G401.6 (cell line): ENCODE data around the gene GLIPR1.
"Not testable (repeated sequence)": the region's sequence is repeated elsewhere in the genome, so short reads cannot be mapped to it uniquely, and the experiment has no call there.

Experiments
- FAIRE-seq: peaks from 2 replicates; lab custom pipeline; 2012; peaks lifted over from hg19 to GRCh38; lab: Jason Lieb, UNC

Gene GLIPR1

DNA sequence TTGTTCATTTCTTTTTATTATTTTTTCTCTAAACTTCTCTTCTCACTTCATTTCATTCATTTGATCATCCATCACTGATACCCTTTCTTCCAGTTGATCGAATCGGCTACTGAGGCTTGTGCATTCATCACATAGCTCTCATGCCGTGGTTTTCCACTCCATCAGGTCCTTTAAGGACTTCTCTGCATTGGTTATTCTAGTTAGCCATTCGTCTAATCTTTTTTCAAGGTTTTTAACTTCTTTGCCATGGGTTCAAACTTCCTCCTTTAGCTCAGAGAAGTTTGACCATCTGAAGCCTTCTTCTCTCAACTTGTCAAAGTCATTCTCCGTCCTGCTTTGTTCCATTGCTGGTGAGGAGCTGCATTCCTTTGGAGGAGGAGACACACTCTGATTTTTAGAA is 41.6 kb downstream of the GLIPR1 start:
- FAIRE-seq: not testable (repeated sequence)

DNA sequence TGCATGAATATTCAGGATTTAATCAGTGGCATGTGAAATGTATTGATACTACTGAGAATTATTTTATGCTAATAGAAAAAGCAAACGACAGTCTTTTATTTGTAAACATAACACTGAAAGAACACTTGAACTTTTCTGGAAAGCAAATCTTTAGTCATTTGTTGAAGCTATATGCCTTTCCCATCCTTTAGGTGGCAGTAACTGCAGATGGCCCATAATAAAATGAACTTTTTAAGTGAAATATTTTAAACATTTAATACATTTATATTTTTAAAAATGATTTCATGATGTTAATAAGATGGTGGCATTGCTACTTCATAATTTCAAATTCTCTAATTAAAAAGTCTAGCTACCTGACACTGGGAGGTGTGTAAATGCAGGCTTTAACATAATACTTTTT is 44.7 kb downstream of the GLIPR1 start:
- FAIRE-seq: peak; percentile 67

DNA sequence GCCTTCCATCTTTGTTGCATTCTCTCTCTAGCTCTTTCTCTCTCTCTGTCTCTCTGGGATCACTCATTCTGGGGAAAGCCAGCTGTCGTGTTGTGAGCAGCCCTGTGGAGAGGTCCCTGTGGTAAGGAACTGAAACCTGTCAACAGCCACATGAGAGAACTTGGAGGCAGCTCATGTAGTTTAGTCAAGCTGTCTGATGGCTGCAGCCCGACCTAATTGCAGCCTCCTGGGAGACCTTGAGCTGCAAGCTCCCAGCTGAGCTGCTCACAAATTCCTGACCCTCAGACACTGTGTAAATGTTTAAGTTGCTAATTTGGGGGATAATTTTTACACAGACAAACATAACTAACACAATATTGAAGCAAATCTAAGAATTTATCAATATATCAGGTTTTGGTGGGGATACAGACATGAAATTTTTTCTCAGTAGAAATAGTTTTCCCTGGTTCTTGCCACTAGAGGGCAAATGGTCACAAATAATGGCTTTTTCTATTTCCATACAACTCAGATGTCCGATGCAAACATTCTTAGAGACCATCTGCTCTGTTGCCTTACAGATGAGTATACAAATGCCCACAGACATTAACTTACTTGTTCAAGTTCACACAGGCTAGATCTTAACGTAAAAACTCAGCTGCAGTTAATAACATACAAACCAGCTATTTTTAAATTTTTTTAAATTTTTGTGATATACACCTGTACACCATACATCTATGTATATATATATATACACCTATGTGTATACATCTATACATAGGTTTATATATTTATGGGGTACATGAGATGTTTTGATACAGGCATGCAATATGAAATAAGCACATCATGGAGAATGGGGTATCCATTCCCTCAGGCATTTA is 46.3 kb downstream of the GLIPR1 start:
- FAIRE-seq: peak; percentile 87

DNA sequence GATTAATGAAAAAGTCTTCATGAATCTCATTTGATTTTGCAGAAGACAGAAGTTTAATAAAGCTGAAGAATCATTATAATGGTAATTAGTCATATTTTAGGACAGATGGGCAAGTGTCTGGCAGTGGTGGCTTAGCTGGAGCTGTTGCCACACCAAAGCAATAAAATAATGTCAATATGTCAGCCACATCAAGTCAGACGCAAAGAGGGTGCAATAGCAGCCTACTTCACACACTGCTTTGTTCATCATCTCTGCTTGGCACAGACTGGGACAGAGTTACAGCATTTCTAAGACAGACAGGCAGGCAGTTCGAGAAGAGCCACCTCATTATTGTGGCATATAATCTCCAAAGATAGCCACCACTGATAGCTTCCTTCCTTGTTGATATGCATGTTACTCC is 47.7 kb downstream of the GLIPR1 start:
- FAIRE-seq: no peak

DNA sequence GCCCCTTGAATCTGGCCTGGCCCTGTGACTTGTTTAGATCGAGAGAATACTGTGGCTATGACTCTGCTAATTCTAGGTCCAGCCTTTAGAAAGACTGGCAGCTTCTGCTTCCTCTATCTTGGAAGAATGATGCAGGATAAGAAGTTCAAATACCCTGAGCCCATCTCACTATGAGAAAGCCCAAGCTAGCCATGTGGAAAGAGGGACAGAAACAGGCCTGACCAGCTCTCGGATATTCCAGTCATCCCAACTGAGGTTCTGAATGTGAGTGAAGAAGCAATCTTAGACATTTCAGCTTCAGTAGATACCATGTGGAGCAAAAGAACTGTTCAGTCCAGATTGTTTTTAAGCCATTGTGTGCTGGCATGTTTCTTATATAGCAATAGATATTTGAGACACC is 48.1 kb downstream of the GLIPR1 start:
- no peak for FAIRE-seq

DNA sequence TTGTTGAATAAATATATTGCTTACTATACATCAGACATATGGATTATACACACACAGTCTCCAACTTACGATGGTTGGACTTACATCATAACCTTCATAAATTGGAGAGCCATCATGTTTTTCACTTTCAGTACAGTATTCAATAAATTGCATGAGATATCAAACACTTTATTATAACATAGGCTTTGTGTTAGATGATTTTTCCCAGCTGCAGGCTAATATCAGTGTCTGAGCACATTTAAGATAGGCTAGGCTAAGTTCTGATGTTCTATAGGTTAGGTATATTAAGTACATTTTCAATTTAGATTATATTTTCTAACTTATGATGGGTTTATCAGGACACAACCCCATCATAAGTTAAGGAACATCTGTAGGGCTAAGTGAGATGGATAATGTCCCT is 48.8 kb downstream of the GLIPR1 start:
- no peak for FAIRE-seq

DNA sequence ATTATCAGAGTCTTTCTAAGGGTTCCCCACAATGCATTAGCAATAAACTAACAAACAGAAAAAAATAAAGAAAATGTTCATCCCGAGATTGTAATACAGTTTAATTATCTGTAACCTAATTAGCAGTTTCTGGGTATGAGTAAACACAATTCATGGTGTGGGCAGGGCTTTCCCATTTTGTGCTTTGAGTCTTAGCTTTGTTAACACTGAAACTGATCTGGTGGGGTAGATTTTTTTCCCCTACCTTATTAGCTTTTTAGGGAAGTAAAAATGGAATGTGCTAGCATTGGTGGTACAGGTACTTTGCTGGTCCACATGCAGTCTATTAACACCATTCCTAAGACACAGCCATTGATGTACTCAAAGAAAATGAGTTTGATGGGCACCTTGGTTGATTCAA is 49.3 kb downstream of the GLIPR1 start:
- FAIRE-seq: no peak

DNA sequence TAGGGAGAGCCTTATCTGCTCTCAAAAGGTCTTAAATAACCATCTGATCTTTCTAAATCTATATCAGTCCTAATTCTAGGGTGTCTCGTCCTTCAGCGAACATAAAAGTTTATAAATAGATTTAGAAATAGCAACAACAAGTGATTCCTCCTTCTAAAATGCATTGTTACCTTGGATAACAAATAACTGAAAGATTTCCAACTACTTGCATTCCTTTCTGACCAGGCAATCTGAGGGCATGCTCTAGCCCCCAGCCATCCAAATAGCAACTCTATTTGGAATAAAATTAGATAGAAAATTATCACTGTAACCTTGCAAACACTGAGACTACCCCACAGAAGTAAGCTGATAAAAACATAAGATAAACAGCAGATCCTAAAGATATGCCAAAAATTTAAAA is 52.7 kb downstream of the GLIPR1 start:
- no peak for FAIRE-seq

DNA sequence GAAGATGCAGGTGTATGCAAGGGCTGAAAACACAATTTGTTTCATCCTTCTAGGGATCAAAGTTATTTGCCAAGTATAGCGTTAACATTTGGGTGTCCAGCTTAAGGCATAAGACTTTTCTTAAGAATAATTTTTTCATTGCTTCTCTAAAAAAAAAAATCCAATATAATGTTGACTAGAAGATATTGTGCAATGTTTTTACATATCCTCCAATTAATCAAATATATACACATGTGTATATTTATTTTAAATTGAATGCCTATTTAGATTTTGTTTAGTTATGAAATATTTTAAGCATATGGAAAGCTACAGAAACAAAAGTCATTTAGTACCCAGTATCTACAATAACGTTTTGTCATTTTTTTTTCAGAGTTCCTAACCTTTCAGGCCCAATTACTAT is 59.3 kb downstream of the GLIPR1 start:
- no peak for FAIRE-seq

DNA sequence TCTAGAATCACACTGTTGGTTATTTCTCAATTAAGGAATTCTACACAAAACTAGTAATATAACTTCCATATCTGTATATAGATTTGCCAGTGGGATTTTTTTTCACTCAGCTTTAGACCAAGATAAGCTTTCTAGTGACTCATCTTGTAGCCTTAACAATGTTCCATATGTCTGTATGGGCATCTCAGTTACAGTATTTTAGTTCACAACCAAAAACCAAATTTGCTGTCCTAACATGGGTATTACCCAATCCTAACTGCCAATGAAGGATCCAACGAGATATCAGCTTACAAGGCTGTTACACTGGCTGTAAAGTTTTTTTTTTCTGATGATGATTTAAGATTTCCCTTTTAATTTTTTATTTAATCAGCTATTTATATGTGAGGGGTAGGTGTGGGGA is 62.4 kb downstream of the GLIPR1 start:
- FAIRE-seq: no peak

DNA sequence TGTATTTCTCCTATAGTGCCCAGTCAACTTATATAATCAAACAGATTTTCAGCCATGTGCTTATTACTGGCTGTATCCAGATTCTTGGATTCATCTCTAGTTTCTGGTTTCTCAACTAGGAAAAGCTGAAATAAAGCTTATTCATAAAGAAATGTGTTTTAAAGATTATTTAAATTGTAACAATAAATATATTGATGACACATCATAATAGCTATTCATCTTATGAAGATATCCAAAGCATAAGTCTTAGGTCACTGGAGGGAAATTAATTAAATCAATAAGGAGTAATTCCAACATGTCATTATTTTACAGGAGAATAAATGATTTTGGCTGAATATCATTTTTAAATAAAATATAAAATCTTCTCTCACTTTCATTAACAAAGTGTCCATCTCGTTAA is 63.0 kb downstream of the GLIPR1 start:
- FAIRE-seq: no peak

DNA sequence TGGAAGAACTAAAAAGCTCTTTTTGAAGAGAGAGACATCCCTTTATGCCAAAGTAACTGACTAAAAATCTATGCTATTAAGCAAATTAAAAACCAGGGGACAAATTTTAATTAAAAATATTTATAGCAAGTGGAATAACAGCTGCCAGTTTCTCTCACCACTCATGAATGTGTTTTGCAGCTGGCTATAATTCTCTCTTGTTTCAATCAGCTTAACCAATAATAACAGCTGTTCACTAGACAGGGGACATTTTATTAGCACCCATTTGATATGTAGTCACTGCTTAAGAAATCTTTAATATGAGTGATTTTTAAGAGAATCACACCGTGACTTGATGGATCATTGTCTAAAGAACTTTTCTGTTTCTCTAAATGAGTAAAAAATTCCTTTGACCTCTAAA is 65.1 kb downstream of the GLIPR1 start:
- no peak for FAIRE-seq

DNA sequence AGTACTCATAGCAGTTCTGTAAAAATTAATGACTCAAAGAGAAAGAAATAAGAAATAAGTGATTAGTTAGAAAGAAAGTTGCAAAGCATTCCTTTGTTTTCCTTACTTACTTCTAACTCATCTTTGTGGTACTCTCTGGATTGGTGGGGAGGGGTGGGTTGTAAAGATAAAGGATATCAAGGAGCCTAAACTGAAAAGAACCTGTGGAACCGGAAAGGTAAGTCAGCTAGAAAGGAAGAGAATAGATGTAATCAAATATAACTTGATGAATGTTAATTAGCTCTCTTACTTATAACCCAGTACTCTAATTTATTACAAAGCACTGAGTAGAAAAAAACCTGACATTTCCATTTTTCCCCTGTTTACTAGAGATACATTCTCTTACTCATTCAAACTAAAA is 68.3 kb downstream of the GLIPR1 start:
- FAIRE-seq: no peak

DNA sequence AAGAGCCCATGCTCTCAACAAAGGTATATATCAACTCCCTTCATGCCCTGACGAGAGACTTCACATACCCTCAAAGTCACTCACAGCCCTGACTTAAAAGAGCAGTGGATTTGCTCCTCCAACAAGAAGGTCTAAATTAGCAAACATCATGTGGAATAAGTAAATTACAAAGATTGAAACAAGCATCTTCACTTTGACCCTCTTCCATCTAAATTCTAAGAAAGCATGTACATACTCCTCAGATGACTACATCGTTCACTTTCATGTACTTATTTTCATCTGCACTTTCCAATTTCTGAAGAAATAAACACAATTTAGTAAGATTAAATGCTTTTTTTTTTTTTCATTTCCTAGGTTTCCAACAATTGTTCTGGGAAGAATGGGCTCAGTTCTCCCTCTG is 69.4 kb downstream of the GLIPR1 start:
- FAIRE-seq: no peak

DNA sequence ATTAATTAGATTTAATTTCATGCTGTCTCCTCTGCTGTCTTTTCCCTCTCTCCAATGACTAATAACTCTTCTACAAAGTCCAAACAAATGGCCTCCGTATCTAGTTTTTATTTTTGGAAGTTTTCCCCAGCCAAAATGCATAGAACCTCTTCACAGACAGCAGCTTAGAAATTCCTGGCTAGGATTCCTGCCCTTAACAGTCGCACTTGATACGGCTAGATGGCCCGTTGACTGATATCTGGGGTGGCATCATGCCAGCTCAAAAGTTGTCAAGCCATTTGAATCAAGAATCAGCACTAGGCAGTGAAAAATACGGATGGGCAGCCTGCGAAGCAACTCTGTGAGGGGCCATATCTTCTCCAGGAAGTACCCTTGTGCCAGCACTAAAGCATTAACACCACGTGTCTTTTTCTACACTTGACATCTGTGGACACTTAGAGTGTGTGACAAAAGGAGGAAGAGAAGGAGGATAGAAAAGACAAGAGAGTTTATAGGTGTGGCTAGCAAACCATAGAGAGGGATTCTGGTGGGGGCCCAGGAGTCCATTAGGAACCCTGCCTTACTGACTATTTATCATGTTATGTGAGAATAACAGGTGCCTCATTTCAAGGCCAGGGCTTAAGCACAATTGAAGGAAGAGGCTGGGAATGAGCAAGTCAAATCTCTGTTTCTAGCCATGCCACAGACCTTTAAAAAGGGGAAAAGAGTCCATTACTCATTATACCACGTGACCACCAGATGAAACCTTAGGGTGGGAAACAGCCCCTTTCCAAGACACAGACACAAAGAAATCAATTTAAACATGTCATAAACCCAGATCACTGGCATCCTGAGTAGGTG is 70.1 kb downstream of the GLIPR1 start:
- FAIRE-seq: no peak

DNA sequence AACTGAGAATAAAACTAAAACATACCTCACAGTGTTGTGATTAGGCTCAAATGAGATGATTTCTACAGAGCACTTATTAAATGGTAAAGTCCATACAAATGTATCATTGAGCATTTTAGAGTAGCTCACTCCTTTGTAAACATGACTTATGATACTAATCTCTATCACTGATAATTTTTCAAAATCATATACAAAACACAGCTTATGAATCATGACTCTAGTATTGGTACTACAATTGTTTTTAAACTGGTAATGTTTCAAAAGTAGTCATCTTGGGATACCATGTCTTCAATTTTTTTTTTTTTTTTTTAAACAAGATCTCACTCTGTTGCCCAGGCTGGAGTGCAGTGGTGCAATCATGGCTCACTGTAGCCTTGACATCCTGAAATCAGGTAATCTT is 70.9 kb downstream of the GLIPR1 start:
- FAIRE-seq: no peak

DNA sequence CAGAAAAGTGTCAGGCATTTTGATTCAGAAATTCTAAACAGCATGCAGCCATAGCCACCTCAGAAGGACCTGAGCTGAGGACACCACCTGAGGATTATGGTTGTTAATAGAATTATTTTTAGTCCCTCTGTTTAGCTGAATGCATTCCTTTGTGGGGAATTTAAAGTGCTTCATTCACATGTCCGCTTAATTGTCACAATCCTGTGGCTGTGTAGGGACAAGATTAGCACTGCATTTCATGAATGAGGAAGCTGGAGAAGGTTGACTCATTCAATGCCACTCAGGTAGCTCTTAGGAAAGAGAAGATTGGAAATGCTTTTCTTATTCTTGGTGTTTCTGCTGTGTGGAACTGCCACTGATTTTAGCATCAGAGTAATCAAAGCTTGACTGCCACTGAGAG is 72.8 kb downstream of the GLIPR1 start:
- no peak for FAIRE-seq
